OCI-LY1 (cell line): ENCODE measurements around the gene CRYBA1.

ENCODE experiments used
- EZH2 ChIP-seq: fragments of 200-600 bp; sonication (generic), shearing (Covaris generic); IDR thresholded peaks from 2 replicates; pipeline ENCODE4 v1.8.0; 2017; ENCODE audit warnings: borderline replicate concordance, mixed run types, mild to moderate bottlenecking, antibody characterized with exemption, low read length, moderate library complexity, mixed read lengths
- TF ChIP-seq, protein P1 (sequence below): fragments of 200-600 bp; sonication (generic), shearing (Covaris generic); IDR thresholded peaks from 2 replicates; pipeline ENCODE4 v1.5.1; 2017; ENCODE audit warnings: mild to moderate bottlenecking, antibody characterized with exemption, low read length, moderate library complexity, mixed read lengths

DNA sequence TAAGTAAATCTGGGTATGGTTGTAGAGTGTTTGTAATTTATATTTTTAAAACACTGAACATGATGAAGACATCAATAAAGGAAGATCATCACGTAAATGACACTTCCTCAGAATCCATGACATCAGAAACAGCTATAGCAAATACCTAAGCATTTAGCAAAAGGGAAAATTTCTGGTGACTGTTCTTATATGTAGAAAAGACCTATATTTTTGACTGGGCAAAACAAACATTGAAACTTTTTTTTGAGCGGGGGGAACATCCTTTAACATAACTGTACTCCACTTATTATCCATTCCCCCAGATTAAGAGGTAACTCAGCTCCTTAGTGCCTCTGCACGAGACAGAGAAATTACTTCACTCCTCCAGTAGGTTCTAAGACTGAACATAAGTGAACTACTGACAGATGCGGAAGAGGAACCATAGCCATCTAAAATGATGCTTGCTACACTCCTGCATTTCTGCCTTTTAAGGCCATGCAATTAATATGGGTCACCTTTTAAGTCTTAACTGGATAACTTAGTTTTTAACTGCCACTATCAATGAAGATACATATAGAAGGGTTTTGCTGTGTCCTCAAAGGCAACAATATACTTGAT lies 9.4 kb downstream of the CRYBA1 start:
- TF ChIP-seq, protein P1, sequence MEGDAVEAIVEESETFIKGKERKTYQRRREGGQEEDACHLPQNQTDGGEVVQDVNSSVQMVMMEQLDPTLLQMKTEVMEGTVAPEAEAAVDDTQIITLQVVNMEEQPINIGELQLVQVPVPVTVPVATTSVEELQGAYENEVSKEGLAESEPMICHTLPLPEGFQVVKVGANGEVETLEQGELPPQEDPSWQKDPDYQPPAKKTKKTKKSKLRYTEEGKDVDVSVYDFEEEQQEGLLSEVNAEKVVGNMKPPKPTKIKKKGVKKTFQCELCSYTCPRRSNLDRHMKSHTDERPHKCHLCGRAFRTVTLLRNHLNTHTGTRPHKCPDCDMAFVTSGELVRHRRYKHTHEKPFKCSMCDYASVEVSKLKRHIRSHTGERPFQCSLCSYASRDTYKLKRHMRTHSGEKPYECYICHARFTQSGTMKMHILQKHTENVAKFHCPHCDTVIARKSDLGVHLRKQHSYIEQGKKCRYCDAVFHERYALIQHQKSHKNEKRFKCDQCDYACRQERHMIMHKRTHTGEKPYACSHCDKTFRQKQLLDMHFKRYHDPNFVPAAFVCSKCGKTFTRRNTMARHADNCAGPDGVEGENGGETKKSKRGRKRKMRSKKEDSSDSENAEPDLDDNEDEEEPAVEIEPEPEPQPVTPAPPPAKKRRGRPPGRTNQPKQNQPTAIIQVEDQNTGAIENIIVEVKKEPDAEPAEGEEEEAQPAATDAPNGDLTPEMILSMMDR, result no peak
- no peak for TF ChIP-seq EZH2
